GM20431 (cell line): ENCODE measurements around the gene DOCK3.

ENCODE experiments used
- in situ Hi-C: fragments of 300-500 bp; cut with MseI, MboI; formaldehyde crosslinking; loops from one replicate; pipeline ENCODE4 v1.15.0; 2020; ENCODE audit warnings: low sequenced_read_pairs; ENCODE audit not compliant: unreplicated experiment

DOCK3 gene

DNA sequence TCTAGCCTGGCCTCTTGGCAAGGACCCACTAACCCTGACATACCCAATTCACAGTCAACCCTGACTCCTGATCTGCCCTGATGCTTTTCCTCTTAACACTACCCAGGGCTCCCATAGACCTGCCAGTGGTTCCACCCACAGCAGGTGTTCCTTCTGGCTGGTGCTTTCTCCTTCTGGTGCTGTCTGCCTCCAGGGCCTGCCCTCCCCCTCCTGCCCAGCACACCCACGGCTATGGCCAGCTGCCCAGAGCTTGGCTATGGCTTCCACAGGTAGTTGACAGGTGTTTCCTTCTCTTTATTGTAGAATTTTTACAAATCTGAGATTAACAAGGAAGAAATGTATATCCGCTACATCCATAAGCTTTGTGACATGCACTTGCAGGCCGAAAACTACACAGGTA lies 663.9 kb downstream of the DOCK3 start:
- in situ Hi-C loops: no loop called here

DNA sequence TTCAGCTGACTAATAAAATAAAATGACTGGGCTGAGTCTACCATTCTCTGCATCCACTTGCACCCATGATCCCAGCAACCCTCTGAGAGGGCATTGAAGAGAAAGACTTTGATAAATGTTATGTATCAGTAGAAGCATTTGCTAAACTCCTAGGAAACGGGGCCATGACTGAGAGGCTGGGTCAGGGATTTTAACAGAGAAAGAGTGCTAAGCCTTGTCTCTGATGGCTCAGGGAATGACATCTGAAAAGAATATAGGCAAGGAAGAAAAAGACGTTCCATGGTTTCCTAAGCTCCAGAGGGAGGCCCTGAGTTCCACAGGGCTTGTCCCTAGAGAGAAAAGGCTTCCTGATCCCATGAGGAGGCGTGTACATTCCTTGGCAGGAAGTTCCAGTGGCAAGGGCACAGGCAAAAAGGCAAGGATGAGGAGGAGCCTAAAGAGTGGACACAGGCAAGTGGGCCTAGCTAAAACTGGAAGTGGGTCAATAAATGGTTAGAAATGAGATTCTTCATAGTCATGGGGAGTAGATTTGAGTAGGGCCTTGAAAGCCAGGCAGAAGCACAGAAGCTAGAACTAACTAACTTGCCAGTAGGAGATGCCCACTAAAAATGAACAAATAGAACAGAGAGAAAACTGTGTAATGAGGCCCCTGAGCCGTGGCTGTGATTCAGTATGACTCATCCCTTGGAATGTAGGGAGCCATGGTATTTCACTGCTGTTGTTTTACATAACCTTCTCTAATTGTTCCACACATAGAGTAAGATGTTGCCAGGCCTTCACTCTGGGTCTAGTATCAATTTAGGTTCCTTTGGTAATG lies 665.5 kb downstream of the DOCK3 start:
- in situ Hi-C loops: no loop called here

DNA sequence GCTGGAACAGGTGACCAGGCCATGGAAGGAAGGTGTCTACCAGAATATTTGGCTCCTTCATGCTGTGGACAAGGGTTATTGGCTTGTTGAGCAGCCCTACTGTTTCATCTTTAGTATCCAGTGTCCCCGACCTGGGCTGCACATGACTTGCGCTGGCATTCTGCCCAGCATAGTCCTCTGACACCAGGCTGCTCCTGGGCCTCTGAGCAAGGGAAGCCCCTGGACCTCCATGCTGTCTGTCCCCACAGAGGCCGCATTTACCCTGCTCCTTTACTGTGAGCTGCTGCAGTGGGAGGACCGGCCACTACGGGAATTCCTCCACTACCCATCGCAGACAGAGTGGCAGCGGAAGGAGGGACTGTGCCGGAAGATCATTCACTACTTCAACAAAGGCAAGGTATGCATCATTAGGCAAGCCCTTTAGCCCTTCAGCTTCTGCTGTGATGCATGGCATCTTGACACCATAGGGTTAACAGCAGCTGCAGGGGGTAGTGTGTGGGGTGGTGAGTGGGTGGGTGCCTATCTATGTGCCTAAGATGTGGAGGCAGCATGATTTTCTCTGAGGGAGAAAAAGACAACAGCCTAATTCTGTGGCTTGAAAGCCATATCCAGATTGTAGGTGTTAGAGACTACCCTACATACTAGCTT lies 666.4 kb downstream of the DOCK3 start:
- in situ Hi-C loops: no loop called here

DNA sequence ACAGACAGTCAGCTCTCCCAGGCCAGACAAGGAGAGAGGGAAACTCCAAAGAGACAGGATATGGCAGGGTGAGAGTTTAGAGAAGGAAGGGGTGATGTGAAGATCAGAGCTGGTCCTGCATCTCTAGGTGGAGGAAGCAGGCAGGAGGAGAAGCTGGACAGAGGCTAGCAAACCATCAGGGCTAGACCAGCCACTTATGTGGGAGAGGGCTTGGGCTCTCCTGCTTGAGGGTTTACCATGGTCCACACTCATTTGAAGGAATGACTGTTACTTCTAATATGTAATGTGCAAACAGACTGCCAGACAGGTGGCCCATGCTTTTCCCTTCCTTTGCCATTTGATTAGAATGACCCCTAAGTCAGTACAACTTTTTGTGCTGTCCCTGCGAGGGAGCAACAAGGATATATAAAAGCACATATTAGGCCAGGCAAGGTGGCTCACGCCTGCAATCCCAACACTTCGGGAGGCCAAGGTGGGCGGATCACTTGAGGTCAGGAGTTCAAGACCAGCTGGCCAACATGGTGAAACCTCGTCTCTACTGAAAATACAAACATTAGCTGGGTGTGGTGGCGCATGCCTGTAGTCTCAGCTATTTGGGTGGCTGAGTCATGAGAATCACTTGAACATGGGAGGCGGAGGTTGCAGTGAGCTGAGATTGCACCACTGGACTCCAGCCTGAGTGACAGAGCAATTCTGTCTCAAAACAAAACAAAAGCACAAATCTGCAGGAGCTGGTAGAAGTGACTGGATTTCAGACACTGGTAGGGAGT lies 669.4 kb downstream of the DOCK3 start:
- in situ Hi-C loops: no loop called here

DNA sequence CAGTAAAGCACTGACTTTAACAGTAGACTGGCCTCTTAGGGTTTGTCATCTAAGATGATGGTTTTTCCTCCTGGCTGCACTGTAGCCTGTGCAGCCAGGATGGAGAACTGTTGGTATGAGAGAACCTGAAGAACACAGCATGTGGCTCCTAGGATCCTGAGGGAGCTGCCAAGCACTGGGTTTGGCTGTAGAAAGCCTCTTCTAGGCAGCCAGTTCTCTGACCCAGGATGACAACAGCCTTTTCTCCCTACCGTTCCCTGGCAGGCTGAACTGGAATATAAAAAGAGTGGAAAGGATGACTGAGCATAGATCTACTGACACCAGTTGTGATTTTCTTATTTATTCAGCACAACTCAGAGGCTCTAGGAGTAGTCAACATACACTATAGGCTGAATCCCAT lies 676.0 kb downstream of the DOCK3 start:
- in situ Hi-C loops: loop anchor here (25.0 kb wide), 1 partner anchor 388 kb away; no protein-coding TSS in a partner anchor

DNA sequence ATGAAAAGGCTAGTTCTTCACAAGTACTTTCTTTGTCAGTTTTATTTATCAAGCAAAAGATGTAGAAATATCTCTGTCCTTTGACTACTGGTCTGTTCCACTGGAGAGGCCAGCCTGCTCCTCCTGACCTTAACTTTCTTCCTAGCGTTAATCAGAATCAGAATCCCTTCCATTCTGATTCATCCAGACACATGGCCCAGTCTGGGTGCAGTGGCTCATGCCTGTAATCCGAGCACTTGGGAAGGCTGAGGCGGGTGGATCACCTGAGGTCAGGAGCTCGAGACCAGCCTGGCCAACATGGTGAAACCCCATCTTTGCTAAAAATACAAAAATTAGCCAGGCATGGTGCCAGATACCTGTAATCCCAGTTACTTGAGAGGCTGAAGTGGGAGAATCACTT lies 678.4 kb downstream of the DOCK3 start:
- in situ Hi-C loops: loop anchor here (25.0 kb wide), 1 partner anchor 391 kb away; no protein-coding TSS in a partner anchor

DNA sequence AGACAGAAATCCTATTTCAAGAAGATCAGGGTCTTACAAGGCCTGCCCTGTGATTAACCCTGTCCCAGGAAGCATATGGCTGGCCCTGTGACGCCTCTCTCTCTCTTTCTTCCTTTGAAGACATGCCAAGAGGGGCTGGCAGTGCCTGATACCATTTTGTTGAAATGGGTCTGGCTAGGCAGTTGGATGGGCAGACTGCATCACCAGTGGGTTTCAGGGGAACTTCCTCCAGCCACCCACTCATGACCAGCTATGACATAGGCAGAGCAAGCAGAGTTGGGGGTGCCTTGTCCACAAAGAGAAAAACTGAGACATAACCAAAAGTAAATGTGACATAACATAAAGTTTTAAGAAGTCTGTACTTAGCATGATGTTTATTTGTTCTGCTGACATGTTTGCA lies 679.0 kb downstream of the DOCK3 start:
- in situ Hi-C loops: loop anchor here (25.0 kb wide), 1 partner anchor 391 kb away; no protein-coding TSS in a partner anchor

DNA sequence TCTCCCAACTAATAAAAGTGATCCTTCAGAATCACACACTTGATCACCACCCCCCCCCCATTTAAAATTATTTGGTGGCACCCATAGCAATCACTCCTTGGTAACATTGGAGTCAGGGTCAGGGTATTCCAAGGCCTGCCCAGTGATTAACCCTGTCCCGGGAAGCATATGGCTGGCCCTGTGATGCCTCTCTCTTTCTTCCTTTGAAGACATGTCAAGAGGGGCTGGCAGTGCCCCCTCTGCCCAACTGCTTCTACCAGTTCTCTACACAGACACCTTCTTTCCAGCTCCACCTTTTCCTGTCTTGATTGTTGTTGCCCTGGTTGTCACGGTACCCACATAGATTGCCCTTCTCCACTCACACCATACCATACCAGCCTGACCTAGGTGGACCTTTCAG lies 679.4 kb downstream of the DOCK3 start:
- in situ Hi-C loops: loop anchor here (25.0 kb wide), 1 partner anchor 392 kb away; no protein-coding TSS in a partner anchor

DNA sequence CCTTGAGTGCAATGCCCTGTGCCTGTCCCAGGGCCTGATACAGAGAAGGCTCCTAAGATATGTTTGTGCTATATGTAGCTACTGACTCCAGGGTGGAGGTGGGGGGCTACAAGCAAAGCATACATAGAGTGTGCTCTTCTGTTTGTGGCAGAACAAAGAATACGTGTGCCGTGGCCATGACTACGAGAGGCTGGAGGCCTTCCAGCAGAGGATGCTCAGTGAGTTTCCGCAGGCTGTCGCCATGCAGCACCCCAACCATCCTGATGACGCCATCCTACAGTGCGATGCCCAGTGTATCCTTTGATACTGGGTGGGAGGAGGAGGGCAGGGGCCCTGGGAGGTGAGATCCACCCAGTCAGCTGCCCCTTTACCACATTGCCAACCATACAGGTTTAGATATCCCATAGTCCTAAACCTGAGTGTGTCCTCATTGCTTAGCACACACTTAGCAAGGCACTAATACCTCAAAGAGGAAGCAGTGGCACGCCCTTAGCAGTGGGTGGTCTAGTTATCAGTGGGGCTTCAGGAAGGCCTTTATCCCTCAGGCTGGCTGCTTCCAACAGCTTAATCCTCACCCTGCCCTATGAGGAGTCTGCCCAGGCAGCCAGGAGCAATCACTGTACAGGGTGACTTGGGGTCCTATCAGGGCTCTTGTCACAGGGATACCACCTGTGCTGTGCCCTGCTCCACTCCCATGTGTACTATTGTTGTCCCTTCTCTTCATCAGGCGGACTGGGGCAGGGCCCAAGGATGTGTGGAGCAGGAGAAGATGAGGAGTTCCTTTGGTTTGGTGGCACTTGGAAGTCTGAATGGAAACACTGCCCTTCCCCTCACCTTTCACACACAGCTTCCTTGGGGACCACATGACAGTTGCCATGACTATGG lies 680.2 kb downstream of the DOCK3 start:
- in situ Hi-C loops: loop anchor here (25.0 kb wide), 1 partner anchor 393 kb away; no protein-coding TSS in a partner anchor

DNA sequence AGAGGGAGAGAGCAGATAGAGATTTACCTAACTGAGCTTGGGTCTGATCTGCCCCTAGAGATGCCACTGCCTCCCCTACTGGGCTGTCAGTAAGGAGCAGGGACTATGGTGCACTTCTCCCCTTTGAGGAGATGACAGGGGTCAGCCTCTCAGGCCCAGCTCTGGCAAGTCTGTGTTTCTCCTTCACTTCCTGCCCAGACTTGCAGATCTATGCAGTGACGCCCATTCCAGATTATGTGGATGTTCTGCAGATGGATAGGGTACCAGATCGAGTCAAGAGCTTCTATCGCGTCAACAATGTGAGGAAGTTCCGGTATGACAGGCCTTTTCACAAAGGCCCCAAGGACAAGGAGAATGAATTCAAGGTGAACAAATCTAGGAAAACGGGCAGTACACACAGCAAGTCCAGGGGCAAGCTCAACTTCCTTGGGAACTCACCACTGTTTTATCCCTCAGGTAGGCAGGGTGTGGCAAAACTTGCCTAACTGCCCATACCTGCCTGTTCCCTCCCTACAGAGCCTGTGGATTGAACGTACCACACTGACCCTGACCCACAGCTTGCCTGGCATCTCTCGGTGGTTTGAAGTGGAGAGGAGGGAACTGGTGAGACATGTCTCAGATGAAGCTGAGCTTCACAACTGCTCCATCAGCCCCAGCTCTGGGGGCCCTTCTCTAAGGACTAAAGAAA lies 681.3 kb downstream of the DOCK3 start:
- in situ Hi-C loops: loop anchor here (25.0 kb wide), 1 partner anchor 394 kb away; no protein-coding TSS in a partner anchor

DNA sequence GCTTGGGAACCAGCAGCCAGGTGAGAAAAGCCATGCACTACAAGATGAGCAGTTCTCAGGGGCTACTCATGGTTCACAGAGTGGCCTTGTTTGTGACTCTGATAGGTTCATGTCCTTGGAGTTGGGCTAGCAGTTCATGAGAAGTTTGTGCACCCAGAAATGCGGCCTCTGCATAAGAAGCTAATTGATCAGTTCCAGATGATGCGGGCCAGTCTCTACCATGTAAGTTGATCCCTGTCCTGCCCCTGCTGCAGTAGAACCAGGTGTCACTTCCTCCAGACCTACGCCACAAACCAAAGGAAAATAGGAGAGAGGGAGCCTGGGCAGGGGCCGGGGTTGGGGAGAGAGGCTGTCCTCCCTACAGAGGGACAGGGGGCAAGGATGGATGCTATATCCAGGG lies 683.1 kb downstream of the DOCK3 start:
- in situ Hi-C loops: loop anchor here (25.0 kb wide), 1 partner anchor 396 kb away; no protein-coding TSS in a partner anchor

DNA sequence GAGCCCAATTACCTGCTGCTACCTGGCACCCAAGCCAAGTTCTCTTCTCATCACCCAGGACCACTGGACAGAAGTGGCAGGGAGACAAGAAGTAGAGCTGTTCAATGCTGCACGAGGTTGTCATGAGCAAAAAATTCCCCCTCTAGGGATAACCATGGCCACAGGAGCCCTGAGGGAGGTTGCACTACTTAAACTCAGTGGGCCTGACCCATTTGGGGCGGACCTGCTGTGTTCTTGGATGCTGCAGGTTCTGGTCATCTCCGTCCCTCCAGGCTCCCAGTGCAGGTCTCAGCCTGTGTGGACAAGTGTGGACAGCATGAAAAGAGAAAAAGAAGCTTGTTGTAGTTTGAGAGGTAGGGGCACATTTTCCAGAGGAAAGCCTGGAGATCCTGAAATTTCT lies 684.3 kb downstream of the DOCK3 start:
- in situ Hi-C loops: loop anchor here (25.0 kb wide), 1 partner anchor 397 kb away; no protein-coding TSS in a partner anchor

DNA sequence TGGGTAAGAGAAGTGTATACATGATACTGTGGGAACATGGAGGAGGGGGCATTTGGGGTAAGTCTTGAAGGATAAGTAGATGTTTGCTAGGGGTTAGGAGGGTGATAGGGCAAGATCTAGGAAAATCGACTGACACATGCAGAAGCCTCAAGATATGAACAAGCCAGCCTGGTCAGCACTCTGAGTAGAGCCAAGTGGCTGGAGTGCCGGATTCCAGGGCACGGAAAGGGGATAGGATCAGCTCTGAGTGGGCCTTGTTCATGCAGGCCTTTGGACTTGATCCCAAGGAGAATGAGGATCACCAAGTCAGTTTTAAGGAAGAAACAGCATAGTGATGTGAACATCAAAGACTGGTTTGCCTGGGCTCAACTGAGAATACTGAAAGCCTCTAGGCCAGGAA lies 686.1 kb downstream of the DOCK3 start:
- in situ Hi-C loops: loop anchor here (25.0 kb wide), 1 partner anchor 399 kb away; no protein-coding TSS in a partner anchor

DNA sequence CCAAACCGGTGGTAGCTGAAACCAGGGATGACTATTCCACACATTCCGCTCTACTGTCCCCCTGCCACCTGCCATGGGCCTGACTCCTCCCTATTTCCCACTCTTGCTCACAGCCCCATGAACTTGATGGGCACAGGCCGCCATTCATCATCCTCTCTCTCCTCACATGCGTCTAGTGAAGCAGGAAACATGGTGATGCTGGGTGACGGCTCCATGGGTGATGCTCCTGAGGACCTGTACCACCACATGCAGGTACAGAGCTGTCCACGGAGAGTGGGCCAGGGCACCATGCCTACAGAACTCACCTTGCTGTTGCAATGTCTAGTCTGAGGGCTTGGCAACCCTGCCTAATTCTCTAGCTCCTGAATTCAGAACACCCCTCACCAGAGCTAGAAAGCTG lies 687.0 kb downstream of the DOCK3 start:
- in situ Hi-C loops: loop anchor here (25.0 kb wide), 1 partner anchor 399 kb away; no protein-coding TSS in a partner anchor

DNA sequence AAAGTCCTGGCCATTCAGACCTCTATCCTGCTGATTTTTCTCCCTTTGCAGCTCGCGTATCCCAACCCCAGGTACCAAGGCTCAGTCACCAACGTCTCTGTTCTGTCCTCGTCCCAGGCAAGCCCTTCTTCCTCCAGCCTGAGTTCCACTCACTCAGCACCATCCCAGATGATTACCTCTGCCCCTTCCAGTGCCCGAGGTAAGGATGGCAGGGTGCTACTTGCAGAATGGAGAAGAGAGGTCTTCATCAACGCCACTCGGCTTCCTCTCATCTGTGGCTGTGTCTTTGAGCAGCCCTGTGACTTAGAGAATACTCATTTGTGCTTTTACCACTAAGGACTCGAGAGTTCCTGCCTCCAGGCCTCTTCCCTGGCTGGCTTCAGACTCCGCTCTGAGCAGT lies 687.7 kb downstream of the DOCK3 start:
- in situ Hi-C loops: loop anchor here (25.0 kb wide), 1 partner anchor 400 kb away; no protein-coding TSS in a partner anchor

DNA sequence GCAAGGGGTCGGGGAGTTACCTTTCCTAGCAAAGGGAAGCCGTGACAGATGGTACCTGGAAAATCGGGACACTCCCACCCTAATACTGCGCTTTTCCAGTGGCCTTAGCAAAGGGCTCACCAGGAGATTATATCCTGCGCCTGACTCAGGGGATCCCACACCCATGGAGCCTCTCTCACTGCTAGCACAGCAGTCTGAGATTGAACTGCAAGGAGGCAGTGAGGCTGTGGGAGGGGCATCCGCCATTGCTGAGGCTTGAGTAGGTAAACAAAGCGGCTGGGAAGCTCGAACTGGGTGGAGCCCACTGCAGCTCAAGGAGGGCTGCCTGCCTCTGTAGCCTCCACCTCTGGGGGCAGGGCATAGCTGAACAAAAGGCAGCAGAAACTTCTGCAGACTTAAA lies 693.5 kb downstream of the DOCK3 start:
- in situ Hi-C loops: loop anchor here (25.0 kb wide), 1 partner anchor 406 kb away; no protein-coding TSS in a partner anchor

DNA sequence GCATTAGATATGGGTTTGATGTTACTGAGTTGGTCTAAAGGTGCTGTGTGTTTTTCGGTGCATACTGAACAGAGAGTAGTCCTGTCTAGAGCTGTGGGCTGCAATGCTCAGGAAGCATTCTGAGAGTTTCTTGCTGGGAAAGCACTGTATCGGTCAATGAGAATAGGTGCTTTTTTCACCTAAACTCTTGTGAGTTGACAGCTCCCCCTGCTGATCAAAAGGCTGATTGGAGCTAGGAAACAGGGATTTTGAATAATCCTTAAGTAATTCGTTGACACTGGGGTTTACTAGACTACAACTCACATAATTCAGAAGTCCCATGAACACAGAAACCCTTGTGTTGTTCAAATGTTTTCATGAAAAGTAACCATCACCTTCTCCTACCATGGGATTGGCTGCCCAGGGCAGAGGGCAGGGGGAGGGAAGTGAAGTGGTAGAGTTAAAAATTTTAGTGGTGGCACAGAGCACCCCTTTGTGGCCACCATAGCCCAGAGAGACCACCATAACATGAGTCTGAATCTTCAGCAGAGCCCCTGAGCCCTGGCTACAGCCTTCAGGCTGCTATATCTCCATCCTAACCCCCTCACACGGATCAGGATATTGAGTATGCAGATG lies 697.3 kb downstream of the DOCK3 start:
- in situ Hi-C loops: loop anchor here (10.0 to 25.0 kb wide), 2 partner anchors 410 to 757 kb away; partner anchors contain the start of genes CISH and MAPKAPK3
